Left lung (tissue), 10 donors: ENCODE results near the gene PCP2. TPM values are rescaled to one million over a fixed set of nuclear protein-coding genes. Genes with fewer than 3 reads are reported as not detected.

Experiments used
- ATAC-seq: fragments of 200-7000 bp; cut with Tn5 transposase; one replicate; pipeline ENCODE4 v1.9.1; 2020; ENCODE audit warnings: moderate library complexity
- DNase-seq, 4 donors: peaks; one replicate each; pipeline ENCODE4 v3.0.0-alpha.2; 2013 to 2020
- H3K27ac ChIP-seq, 2 donors: fragments of 200-600 bp; sonication (generic) in 1 of 2; one replicate each; pipeline versions ENCODE4 v1.5.0 to v1.8.0; 2020 to 2021
- H3K27me3 ChIP-seq, 2 donors: fragments of 200-600 bp; sonication (generic) in 1 of 2; one replicate each; pipeline versions ENCODE4 v1.5.0 to v1.8.0; 2020 to 2021
- H3K36me3 ChIP-seq, 2 donors: fragments of 200-600 bp; sonication (generic) in 1 of 2; one replicate each; pipeline versions ENCODE4 v1.5.0 to v1.8.0; 2020 to 2021
- H3K4me1 ChIP-seq, 2 donors: fragments of 200-600 bp; one replicate each; pipeline ENCODE4 v1.8.0; 2021
- H3K4me3 ChIP-seq, 2 donors: fragments of 200-600 bp; sonication (generic) in 1 of 2; one replicate each; pipeline versions ENCODE4 v1.5.0 to v1.8.0; 2020 to 2021; ENCODE audit warnings: mild to moderate bottlenecking in 1 of 2
- H3K9me3 ChIP-seq, 2 donors: fragments of 200-600 bp; sonication (generic) in 1 of 2; one replicate each; pipeline versions ENCODE4 v1.5.0 to v1.8.0; 2020 to 2021
- intact Hi-C, 2 donors: fragments of 100-400 bp; cut with DNase I; formaldehyde crosslinking; loops; one replicate each; pipeline versions ENCODE4 v1.11.2 to v1.14.2; 2022
- polyA plus RNA-seq, 6 donors: library from polyadenylated mRNA; unstranded; fragments of 120-200 nt; gene quantifications; one replicate each; pipeline ENCODE4 v1.2.1, GENCODE V29; 2013; ENCODE audit not compliant: insufficient read length in 6 of 6
- total RNA-seq, 2 donors: library from RNA; stranded (reverse); fragmentation: NEBNext Ultra II Directional; extraction: Animal tissue kit (Norgen Biotek cat#: 25700); gene quantifications; one replicate each; pipeline ENCODE4 v1.2.1, GENCODE V29; 2021
- TF ChIP-seq, protein P1 (sequence below), 2 donors: fragments of 200-600 bp; sonication (generic) in 1 of 2; IDR thresholded peaks; one replicate each; pipeline versions ENCODE4 v1.5.0 to v1.8.0; 2021; ENCODE audit warnings: antibody characterized with exemption in 2 of 2
- donor health status: DM: no; HTN: yes; CAD: no.
- donor health status: DM: no; HTN: no; CAD: no.

The PCP2 gene
- total and polyA plus RNA-seq, 8 donors, result 0.57 to 1.8 (median 1.5) TPM

DNA sequence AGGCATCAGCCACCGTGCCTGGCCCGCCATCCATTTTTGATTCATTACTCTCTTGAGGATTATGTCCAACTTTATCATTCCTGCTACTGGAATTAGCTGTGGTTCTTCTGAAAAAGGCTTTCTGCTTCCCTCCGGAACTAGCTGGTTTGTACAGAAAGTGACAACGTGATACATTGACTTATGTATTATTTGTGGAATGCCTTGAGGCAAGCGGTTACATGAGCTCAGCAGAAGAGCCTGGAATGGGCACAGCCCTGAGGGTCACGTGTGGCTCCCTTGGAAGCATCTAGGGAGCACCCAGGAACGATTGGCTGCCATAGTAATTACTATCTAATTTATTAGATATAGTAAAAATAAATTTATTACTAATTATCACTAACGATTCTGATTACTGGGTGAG lies 20.9 kb upstream of the PCP2 start:
- Histone ChIP-seq H3K9me3 (no peaks in the 10 kb centered on the region), H3K27ac (peak overlapping the region in 1 of 2 donors; percentile 97), H3K27me3 (no peaks in the 10 kb centered on the region), H3K4me1 (peaks cover 4 to 78% of the 10 kb centered on the region in 2 donors), H3K36me3 (no peaks in the 10 kb centered on the region), H3K4me3 (no peak overlapping the region)
- TF ChIP-seq, protein P1, sequence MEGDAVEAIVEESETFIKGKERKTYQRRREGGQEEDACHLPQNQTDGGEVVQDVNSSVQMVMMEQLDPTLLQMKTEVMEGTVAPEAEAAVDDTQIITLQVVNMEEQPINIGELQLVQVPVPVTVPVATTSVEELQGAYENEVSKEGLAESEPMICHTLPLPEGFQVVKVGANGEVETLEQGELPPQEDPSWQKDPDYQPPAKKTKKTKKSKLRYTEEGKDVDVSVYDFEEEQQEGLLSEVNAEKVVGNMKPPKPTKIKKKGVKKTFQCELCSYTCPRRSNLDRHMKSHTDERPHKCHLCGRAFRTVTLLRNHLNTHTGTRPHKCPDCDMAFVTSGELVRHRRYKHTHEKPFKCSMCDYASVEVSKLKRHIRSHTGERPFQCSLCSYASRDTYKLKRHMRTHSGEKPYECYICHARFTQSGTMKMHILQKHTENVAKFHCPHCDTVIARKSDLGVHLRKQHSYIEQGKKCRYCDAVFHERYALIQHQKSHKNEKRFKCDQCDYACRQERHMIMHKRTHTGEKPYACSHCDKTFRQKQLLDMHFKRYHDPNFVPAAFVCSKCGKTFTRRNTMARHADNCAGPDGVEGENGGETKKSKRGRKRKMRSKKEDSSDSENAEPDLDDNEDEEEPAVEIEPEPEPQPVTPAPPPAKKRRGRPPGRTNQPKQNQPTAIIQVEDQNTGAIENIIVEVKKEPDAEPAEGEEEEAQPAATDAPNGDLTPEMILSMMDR (IDR thresholded peaks at IDR 0.05), result no peak
- ATAC-seq (no peak), DNase-seq (no peak)
- intact Hi-C loops, result no loop called here

GRCh38 chr19:7652061-7652641 lies 18.6 kb upstream of the PCP2 start:
- peak; percentile 88 for ATAC-seq
- H3K36me3 ChIP-seq, result peaks cover 0 to 13% of the 10 kb centered on the region in 2 donors
- no peaks in the 10 kb centered on the region for H3K9me3 ChIP-seq
- H3K4me1 ChIP-seq, result peaks cover 4 to 62% of the 10 kb centered on the region in 2 donors
- peak overlapping the region; percentile 51 to 97 for H3K27ac ChIP-seq
- TF ChIP-seq, protein P1 (IDR thresholded peaks at IDR 0.05), result peak; percentile 97 to 99
- peak overlapping the region in 1 of 2 donors; percentile 17 for H3K4me3 ChIP-seq
- peak; percentile 75 to 97 (median 89) for DNase-seq
- intact Hi-C loops, result no loop called here
- no peaks in the 10 kb centered on the region for H3K27me3 ChIP-seq

DNA sequence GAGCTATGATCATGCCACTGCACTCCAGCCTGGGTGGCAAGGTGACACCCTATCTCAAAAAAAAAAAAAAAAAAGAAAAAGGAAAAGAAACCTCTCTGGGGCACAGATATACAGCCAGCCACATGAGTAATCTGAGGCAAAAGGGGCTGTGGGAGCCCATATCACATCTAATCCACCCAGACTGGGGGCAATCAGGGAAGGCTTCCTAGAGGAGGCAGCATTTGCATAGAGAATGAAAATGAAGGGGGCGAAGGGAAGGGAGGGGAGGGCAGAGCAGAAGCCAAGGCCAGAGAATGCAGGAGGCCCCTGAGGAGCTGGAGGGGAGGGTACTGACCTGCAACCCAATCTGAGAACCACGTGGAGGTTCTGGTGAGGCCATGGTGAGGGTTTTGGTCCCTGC lies 16.6 kb upstream of the PCP2 start:
- intact Hi-C loops, result no loop called here
- ATAC-seq (no peak), DNase-seq (no peak)
- TF ChIP-seq, protein P1 (IDR thresholded peaks at IDR 0.05), result no peak
- Histone ChIP-seq H3K27me3 (peaks cover 0 to 6% of the 10 kb centered on the region in 2 donors), H3K9me3 (no peaks in the 10 kb centered on the region), H3K36me3 (peaks cover 0 to 29% of the 10 kb centered on the region in 2 donors), H3K4me3 (no peak overlapping the region), H3K27ac (no peak overlapping the region), H3K4me1 (peaks cover 4 to 63% of the 10 kb centered on the region in 2 donors)

DNA sequence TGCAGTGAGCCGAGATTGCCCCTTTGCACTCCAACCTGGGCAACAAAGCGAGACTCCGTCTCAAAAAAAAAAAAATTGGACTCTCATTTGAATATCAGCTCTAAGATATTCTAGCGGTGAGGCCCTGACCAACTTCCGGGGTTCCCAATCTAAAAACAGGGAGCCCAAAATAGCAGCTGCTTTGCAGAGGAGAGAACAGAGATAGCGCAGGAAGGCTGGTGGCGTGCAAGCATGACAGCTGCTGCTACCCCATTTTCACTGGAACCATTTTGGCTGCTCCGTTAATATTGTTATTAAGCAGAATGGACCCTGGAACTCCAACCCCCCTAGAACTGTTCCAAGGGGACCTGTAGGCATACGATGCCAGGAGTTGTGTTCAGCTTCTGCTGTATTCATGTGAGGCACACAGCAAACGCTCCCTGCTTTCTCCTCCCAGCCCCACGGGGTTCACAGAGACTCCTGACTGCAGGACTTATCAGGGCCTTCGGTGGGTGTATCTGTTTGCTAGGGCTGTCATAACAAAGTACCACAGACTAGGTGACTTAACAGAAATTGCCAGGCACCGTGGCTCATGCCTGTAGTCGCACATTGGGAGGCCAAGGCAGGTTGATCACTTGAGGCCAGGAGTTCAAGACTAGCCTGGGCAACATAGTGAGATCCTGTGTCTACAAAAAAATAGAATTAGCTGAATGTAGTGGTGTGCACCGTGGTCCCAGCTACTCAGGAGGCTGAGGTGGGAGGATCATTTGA lies 14.9 kb upstream of the PCP2 start:
- DNase-seq, result no peak
- H3K27ac ChIP-seq, result no peak overlapping the region
- no peak for ATAC-seq
- H3K27me3 ChIP-seq, result peaks cover 0 to 6% of the 10 kb centered on the region in 2 donors
- intact Hi-C loops, result no loop called here
- H3K4me3 ChIP-seq, result no peak overlapping the region
- peaks cover 4 to 58% of the 10 kb centered on the region in 2 donors for H3K4me1 ChIP-seq
- TF ChIP-seq, protein P1 (IDR thresholded peaks at IDR 0.05), result no peak
- no peaks in the 10 kb centered on the region for H3K9me3 ChIP-seq
- peaks cover 0 to 39% of the 10 kb centered on the region in 2 donors for H3K36me3 ChIP-seq

- intact Hi-C loops, result no loop called here
- TF ChIP-seq, protein P1 (IDR thresholded peaks at IDR 0.05), result no peak
- H3K27ac ChIP-seq, result peak overlapping the region in 1 of 2 donors; percentile 83
- peaks cover 0 to 6% of the 10 kb centered on the region in 2 donors for H3K27me3 ChIP-seq
- H3K36me3 ChIP-seq, result peaks cover 0 to 47% of the 10 kb centered on the region in 2 donors
- H3K4me3 ChIP-seq, result peak overlapping the region in 1 of 2 donors; percentile 41
- H3K9me3 ChIP-seq, result no peaks in the 10 kb centered on the region
- ATAC-seq, result no peak
- peak in 1 of 4 donors; percentile 76 for DNase-seq
- peaks cover 0 to 45% of the 10 kb centered on the region in 2 donors for H3K4me1 ChIP-seq
Observed at GRCh38 chr19:7647156-7647555, 13.6 kb upstream of the PCP2 start.
